ENCODE data around the gene CYP27B1. TPM values are rescaled to one million over a fixed set of nuclear protein-coding genes. Genes with fewer than 3 reads are reported as not detected.
"Not testable (repeated sequence)": the region's sequence is repeated elsewhere in the genome, so short reads cannot be mapped to it uniquely, and the experiment has no call there.

Gene CYP27B1
- total and polyA plus RNA-seq, 4 donors: 0.28 to 1.5 (median 0.94) TPM; not detected in 1

GRCh38 chr12:57780284-57780897, 13.5 kb upstream of the CYP27B1 start:
- no peak for ATAC-seq (ENCODE audit: low FRiP score)
- 80 to 83% methylated on average over 4 of the region's 4 CpGs for WGBS, 2 donors
- Histone ChIP-seq H3K36me3 (ENCODE audit: control insufficient read depth in 1 of 2, insufficient read depth in 2 of 2, low read length in 1 of 2) (no peaks in the 10 kb centered on the region), H3K9me3 (ENCODE audit: control insufficient read depth, low read length) (no peaks in the 10 kb centered on the region), H3K27me3 (ENCODE audit: control insufficient read depth in 1 of 2, insufficient read depth in 2 of 2, low read length in 1 of 2) (no peaks in the 10 kb centered on the region), H3K27ac (ENCODE audit: low read depth in 1 of 2, low read length in 2 of 2) (no peak overlapping the region), H3K4me1 (ENCODE audit: control insufficient read depth in 1 of 2, insufficient read depth in 2 of 2, low read length in 2 of 2) (no peaks in the 10 kb centered on the region), H3K4me3 (ENCODE audit: low read length in 2 of 2) (no peak overlapping the region)
- DNase-seq: no peak
- intact Hi-C loops (cut with DNase I): loop anchor here in 1 of 2 donors (5.0 kb wide), 1 partner anchor 127 kb away; no protein-coding TSS in a partner anchor

GRCh38 chr12:57779736-57780135, 12.9 kb upstream of the CYP27B1 start:
- no peaks in the 10 kb centered on the region for H3K27me3 ChIP-seq (ENCODE audit: control insufficient read depth in 1 of 2, insufficient read depth in 2 of 2, low read length in 1 of 2)
- H3K4me1 ChIP-seq (ENCODE audit: control insufficient read depth in 1 of 2, insufficient read depth in 2 of 2, low read length in 2 of 2): no peaks in the 10 kb centered on the region
- 33 to 36% methylated on average over 1 of the region's 1 CpG for WGBS, 2 donors
- no peak overlapping the region for H3K4me3 ChIP-seq (ENCODE audit: low read length in 2 of 2)
- no peaks in the 10 kb centered on the region for H3K36me3 ChIP-seq (ENCODE audit: control insufficient read depth in 1 of 2, insufficient read depth in 2 of 2, low read length in 1 of 2)
- ATAC-seq (ENCODE audit: low FRiP score): no peak
- H3K27ac ChIP-seq (ENCODE audit: low read depth in 1 of 2, low read length in 2 of 2): no peak overlapping the region
- DNase-seq: no peak
- intact Hi-C loops (cut with DNase I): loop anchor here in 1 of 2 donors (5.0 kb wide), 1 partner anchor 128 kb away; no protein-coding TSS in a partner anchor
- H3K9me3 ChIP-seq (ENCODE audit: control insufficient read depth, low read length): no peaks in the 10 kb centered on the region

- Histone ChIP-seq H3K9me3 (ENCODE audit: control insufficient read depth, low read length) (no peaks in the 10 kb centered on the region), H3K27ac (ENCODE audit: low read depth in 1 of 2, low read length in 2 of 2) (no peak overlapping the region), H3K4me3 (ENCODE audit: low read length in 2 of 2) (no peak overlapping the region), H3K4me1 (ENCODE audit: control insufficient read depth in 1 of 2, insufficient read depth in 2 of 2, low read length in 2 of 2) (no peaks in the 10 kb centered on the region), H3K36me3 (ENCODE audit: control insufficient read depth in 1 of 2, insufficient read depth in 2 of 2, low read length in 1 of 2) (no peaks in the 10 kb centered on the region), H3K27me3 (ENCODE audit: control insufficient read depth in 1 of 2, insufficient read depth in 2 of 2, low read length in 1 of 2) (no peaks in the 10 kb centered on the region)
- DNase-seq (no peak), ATAC-seq (ENCODE audit: low FRiP score) (no peak)
- intact Hi-C loops (cut with DNase I): no loop called here
- WGBS, 2 donors: 90 to 92% methylated on average over 6 to 7 of the region's 7 CpGs
Observed at GRCh38 chr12:57777911-57778310, 11.0 kb upstream of the CYP27B1 start.

- Histone ChIP-seq H3K27me3 (ENCODE audit: control insufficient read depth in 1 of 2, insufficient read depth in 2 of 2, low read length in 1 of 2) (no peaks in the 10 kb centered on the region), H3K9me3 (ENCODE audit: control insufficient read depth, low read length) (no peaks in the 10 kb centered on the region), H3K4me3 (ENCODE audit: low read length in 2 of 2) (no peak overlapping the region), H3K4me1 (ENCODE audit: control insufficient read depth in 1 of 2, insufficient read depth in 2 of 2, low read length in 2 of 2) (no peaks in the 10 kb centered on the region), H3K36me3 (ENCODE audit: control insufficient read depth in 1 of 2, insufficient read depth in 2 of 2, low read length in 1 of 2) (no peaks in the 10 kb centered on the region), H3K27ac (ENCODE audit: low read depth in 1 of 2, low read length in 2 of 2) (no peak overlapping the region)
- no peak for DNase-seq
- ATAC-seq (ENCODE audit: low FRiP score): no peak
- intact Hi-C loops (cut with DNase I): no loop called here
- WGBS, 2 donors: 86 to 91% methylated on average over 7 of the region's 7 CpGs
Observed at GRCh38 chr12:57777367-57777766, 10.5 kb upstream of the CYP27B1 start.

GRCh38 chr12:57776247-57776587, 9.3 kb upstream of the CYP27B1 start:
- Histone ChIP-seq H3K27ac (ENCODE audit: low read depth in 1 of 2, low read length in 2 of 2) (no peak overlapping the region), H3K36me3 (ENCODE audit: control insufficient read depth in 1 of 2, insufficient read depth in 2 of 2, low read length in 1 of 2) (no peaks in the 10 kb centered on the region), H3K27me3 (ENCODE audit: control insufficient read depth in 1 of 2, insufficient read depth in 2 of 2, low read length in 1 of 2) (no peaks in the 10 kb centered on the region), H3K9me3 (ENCODE audit: control insufficient read depth, low read length) (no peaks in the 10 kb centered on the region), H3K4me1 (ENCODE audit: control insufficient read depth in 1 of 2, insufficient read depth in 2 of 2, low read length in 2 of 2) (no peaks in the 10 kb centered on the region), H3K4me3 (ENCODE audit: low read length in 2 of 2) (no peak overlapping the region)
- WGBS, 2 donors: 59 to 69% methylated on average over 2 of the region's 2 CpGs
- no peak for DNase-seq
- intact Hi-C loops (cut with DNase I): no loop called here
- ATAC-seq (ENCODE audit: low FRiP score): no peak

- Histone ChIP-seq H3K4me1 (ENCODE audit: control insufficient read depth in 1 of 2, insufficient read depth in 2 of 2, low read length in 2 of 2) (no peaks in the 10 kb centered on the region), H3K36me3 (ENCODE audit: control insufficient read depth in 1 of 2, insufficient read depth in 2 of 2, low read length in 1 of 2) (no peaks in the 10 kb centered on the region), H3K4me3 (ENCODE audit: low read length in 2 of 2) (no peak overlapping the region), H3K27me3 (ENCODE audit: control insufficient read depth in 1 of 2, insufficient read depth in 2 of 2, low read length in 1 of 2) (no peaks in the 10 kb centered on the region), H3K9me3 (ENCODE audit: control insufficient read depth, low read length) (no peaks in the 10 kb centered on the region), H3K27ac (ENCODE audit: low read depth in 1 of 2, low read length in 2 of 2) (no peak overlapping the region)
- no peak for DNase-seq
- intact Hi-C loops (cut with DNase I): no loop called here
- 78 to 81% methylated on average over 4 of the region's 4 CpGs for WGBS, 2 donors
- ATAC-seq (ENCODE audit: low FRiP score): no peak
Observed at GRCh38 chr12:57775563-57776246, 8.8 kb upstream of the CYP27B1 start.

- H3K9me3 ChIP-seq (ENCODE audit: control insufficient read depth, low read length): no peaks in the 10 kb centered on the region
- H3K27me3 ChIP-seq (ENCODE audit: control insufficient read depth in 1 of 2, insufficient read depth in 2 of 2, low read length in 1 of 2): no peaks in the 10 kb centered on the region
- 66 to 69% methylated on average over 2 to 3 of the region's 3 CpGs for WGBS, 2 donors
- no peak for ATAC-seq (ENCODE audit: low FRiP score)
- H3K4me1 ChIP-seq (ENCODE audit: control insufficient read depth in 1 of 2, insufficient read depth in 2 of 2, low read length in 2 of 2): no peaks in the 10 kb centered on the region
- no peak for DNase-seq
- no peak overlapping the region for H3K4me3 ChIP-seq (ENCODE audit: low read length in 2 of 2)
- no peak overlapping the region for H3K27ac ChIP-seq (ENCODE audit: low read depth in 1 of 2, low read length in 2 of 2)
- intact Hi-C loops (cut with DNase I): no loop called here
- H3K36me3 ChIP-seq (ENCODE audit: control insufficient read depth in 1 of 2, insufficient read depth in 2 of 2, low read length in 1 of 2): no peaks in the 10 kb centered on the region
Observed at GRCh38 chr12:57775044-57775443, 8.2 kb upstream of the CYP27B1 start.

- H3K27me3 ChIP-seq (ENCODE audit: control insufficient read depth in 1 of 2, insufficient read depth in 2 of 2, low read length in 1 of 2); H3K4me1 ChIP-seq (ENCODE audit: control insufficient read depth in 1 of 2, insufficient read depth in 2 of 2, low read length in 2 of 2); DNase-seq; intact Hi-C loops (cut with DNase I); ATAC-seq (ENCODE audit: low FRiP score); H3K27ac ChIP-seq (ENCODE audit: low read depth in 1 of 2, low read length in 2 of 2); H3K36me3 ChIP-seq (ENCODE audit: control insufficient read depth in 1 of 2, insufficient read depth in 2 of 2, low read length in 1 of 2); H3K9me3 ChIP-seq (ENCODE audit: control insufficient read depth, low read length); H3K4me3 ChIP-seq (ENCODE audit: low read length in 2 of 2): not testable (repeated sequence)
- 90 to 92% methylated on average over 11 of the region's 11 CpGs for WGBS, 2 donors
Observed at GRCh38 chr12:57774634-57775033, 7.8 kb upstream of the CYP27B1 start.
